Measurements from ENCODE around the gene HPCAL1.

HPCAL1 gene

GRCh38 chr2:10326707-10327594, 24.2 kb downstream of the HPCAL1 start:
- no peak overlapping the region for H3K4me3 ChIP-seq (ENCODE audit: low read depth, low read length)
- ChIA-PET CTCF (interaction anchor here (1.5 kb wide), 1 partner anchor 25 kb away, joined by 6 read pairs; no protein-coding TSS in a partner anchor), POLR2A (interaction anchor here (0.9 kb wide), 1 partner anchor 24 kb away, joined by 3 read pairs; the partner anchor contains the start of gene HPCAL1)
- TF ChIP-seq CTCF (IDR thresholded peaks at IDR 0.05; ENCODE audit: insufficient read depth, low read length, missing control alignments): no peak
- DNase-seq (ENCODE audit: low read depth, low spot score): no peak

- ChIA-PET CTCF (interaction anchor here (0.9 to 1.5 kb wide), 2 partner anchors 27 to 81 kb away, joined by 3 to 6 read pairs; no protein-coding TSS in a partner anchor), POLR2A (no interaction called here)
- DNase-seq (ENCODE audit: low read depth, low spot score): no peak
- no peak overlapping the region for H3K4me3 ChIP-seq (ENCODE audit: low read depth, low read length)
- no peak for TF ChIP-seq CTCF (IDR thresholded peaks at IDR 0.05; ENCODE audit: insufficient read depth, low read length, missing control alignments)
Observed at GRCh38 chr2:10327896-10328669, 25.4 kb downstream of the HPCAL1 start.

GRCh38 chr2:10328670-10329579, 26.2 kb downstream of the HPCAL1 start:
- ChIA-PET CTCF (interaction anchor here (0.9 kb wide), 1 partner anchor 80 kb away, joined by 3 read pairs; no protein-coding TSS in a partner anchor), POLR2A (interaction anchor here (0.7 kb wide), 1 partner anchor 16 kb away, joined by 3 read pairs; no protein-coding TSS in a partner anchor)
- DNase-seq (ENCODE audit: low read depth, low spot score): no peak
- no peak for TF ChIP-seq CTCF (IDR thresholded peaks at IDR 0.05; ENCODE audit: insufficient read depth, low read length, missing control alignments)
- H3K4me3 ChIP-seq (ENCODE audit: low read depth, low read length): no peak overlapping the region

- H3K4me3 ChIP-seq (ENCODE audit: low read depth, low read length): no peak overlapping the region
- POLR2A ChIA-PET: interaction anchor here (0.7 kb wide), 1 partner anchor 17 kb away, joined by 3 read pairs; no protein-coding TSS in a partner anchor
- CTCF ChIA-PET: interaction anchor here (1.3 kb wide), 1 partner anchor 25 kb away, joined by 6 read pairs; no protein-coding TSS in a partner anchor
- no peak for DNase-seq (ENCODE audit: low read depth, low spot score)
- TF ChIP-seq CTCF (IDR thresholded peaks at IDR 0.05; ENCODE audit: insufficient read depth, low read length, missing control alignments): no peak
Observed at GRCh38 chr2:10329580-10329879, 26.8 kb downstream of the HPCAL1 start.

- TF ChIP-seq CTCF (IDR thresholded peaks at IDR 0.05; ENCODE audit: insufficient read depth, low read length, missing control alignments): no peak
- H3K4me3 ChIP-seq (ENCODE audit: low read depth, low read length): no peak overlapping the region
- ChIA-PET CTCF (interaction anchor here (0.7 to 1.3 kb wide), 2 partner anchors 26 to 105 kb away, joined by 4 to 6 read pairs; no protein-coding TSS in a partner anchor), POLR2A (interaction anchor here (0.6 to 0.7 kb wide), 2 partner anchors 18 to 26 kb away, joined by 3 read pairs; no protein-coding TSS in a partner anchor)
- DNase-seq (ENCODE audit: low read depth, low spot score): no peak
Observed at GRCh38 chr2:10329880-10330699, 27.4 kb downstream of the HPCAL1 start.

Data from AG04449 (cell line).